ENCODE data around the gene ARFGAP2.

Gene ARFGAP2

DNA sequence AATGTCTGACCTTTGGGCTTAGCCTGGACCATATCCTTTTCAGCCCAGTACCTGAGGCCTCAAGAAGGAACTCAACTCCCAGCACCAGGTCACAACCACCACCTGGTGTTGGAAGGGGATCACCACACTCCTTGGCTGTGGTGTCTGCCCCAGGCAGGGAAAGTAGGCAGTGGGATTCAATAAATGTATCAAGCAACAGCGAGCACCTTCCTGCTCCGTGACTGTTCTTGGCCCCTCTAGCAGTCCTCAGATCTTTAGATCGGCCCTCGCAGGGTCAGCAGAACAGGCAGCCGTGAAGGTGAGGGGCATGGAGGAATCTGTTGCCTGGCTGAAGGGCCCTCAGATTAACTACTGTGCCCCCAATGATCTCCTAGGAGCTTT is 15.9 kb downstream of the ARFGAP2 start:
- DNase-seq (ENCODE audit: low read depth in 1 of 2, low spot score in 1 of 2) = no peak
- in situ Hi-C loops (cut with HindIII; ENCODE audit: low pct_unique_long_range_greater_than_20kb, low sequenced_read_pairs) = no loop called here
- no peak for TF ChIP-seq JUND (IDR thresholded peaks at IDR 0.05; ENCODE audit: low read depth)

DNA sequence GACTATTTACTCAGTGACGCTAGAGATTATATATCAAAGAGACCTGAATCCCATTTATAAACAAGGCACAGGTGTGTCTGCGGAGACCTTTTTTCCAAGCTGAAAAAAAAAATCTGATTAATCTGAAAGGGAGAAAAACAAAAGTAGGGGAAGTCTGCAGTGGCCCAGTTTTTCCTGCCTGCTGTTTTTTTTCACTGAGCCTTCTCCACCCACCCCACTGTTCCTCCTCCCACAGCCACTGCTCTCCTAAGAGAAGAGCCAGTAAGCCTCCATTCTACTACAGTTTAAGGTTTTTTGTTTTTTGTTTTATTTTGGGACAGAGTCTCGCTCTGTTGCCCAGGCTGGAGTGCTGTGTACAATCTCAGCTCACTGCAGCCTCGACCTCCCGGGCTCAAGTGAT is 18.4 kb downstream of the ARFGAP2 start:
- TF ChIP-seq JUND (IDR thresholded peaks at IDR 0.05; ENCODE audit: low read depth) = no peak
- in situ Hi-C loops (cut with HindIII; ENCODE audit: low pct_unique_long_range_greater_than_20kb, low sequenced_read_pairs) = no loop called here
- DNase-seq (ENCODE audit: low read depth in 1 of 2, low spot score in 1 of 2) = no peak

DNA sequence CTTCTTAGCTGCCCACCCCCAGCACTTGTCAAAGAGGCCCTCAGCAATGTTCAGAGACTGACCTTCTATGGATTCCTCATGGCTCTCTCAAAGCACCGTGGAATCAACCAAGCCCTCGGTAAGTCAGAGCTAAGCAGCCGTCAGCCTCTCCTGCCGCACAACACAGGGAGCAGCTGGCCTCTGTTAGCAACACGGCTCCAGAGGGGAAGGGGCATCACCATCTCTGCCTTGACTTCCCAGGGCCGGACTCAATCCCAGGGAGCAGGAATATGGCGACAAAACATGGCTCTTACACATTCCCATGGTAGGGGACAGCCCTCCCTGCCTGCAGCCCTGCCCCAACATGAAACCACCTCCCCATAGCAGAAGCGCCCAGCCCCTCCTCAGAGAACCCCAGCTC is 18.9 kb downstream of the ARFGAP2 start:
- TF ChIP-seq JUND (IDR thresholded peaks at IDR 0.05; ENCODE audit: low read depth) = no peak
- DNase-seq (ENCODE audit: low read depth in 1 of 2, low spot score in 1 of 2) = no peak
- in situ Hi-C loops (cut with HindIII; ENCODE audit: low pct_unique_long_range_greater_than_20kb, low sequenced_read_pairs) = no loop called here

DNA sequence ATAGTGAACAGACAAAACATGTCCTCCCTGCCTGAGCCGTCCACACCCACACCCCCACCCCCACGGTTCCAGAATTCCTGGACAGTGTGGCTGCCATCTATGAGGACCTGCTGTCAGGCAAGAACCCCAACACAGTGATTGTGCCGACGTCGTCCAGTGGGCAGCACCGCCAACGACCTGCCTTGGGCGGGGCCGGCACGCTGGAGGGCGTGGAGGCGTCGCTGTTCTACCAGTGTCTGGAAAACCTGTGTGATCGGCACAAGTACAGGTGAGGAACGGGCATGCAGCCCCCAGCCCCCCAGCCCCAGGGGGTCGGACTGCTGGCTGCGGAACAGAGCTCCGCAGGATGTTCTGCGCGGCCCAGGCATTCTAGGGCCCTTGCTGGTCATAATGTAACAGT is 19.7 kb downstream of the ARFGAP2 start:
- TF ChIP-seq JUND (IDR thresholded peaks at IDR 0.05; ENCODE audit: low read depth) = no peak
- in situ Hi-C loops (cut with HindIII; ENCODE audit: low pct_unique_long_range_greater_than_20kb, low sequenced_read_pairs) = no loop called here

DNA sequence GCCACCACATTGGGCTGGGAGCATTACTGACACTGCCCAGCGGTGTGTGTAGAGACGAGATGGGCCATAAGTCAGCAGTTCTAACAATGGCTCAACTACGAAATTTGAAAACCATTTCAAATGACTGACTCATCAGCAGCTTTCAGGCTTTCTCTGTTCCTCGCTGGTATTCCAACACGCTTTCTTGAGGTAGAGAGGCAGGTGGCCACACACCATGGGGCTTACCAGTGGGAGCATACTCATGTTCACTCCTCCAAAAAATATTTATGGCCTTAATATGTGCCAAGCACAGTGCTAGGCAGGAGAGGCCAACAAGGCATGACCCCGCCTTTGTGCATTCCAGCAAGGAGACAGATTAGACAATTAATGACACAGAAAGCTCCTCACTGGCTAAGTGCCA is 20.3 kb downstream of the ARFGAP2 start:
- in situ Hi-C loops (cut with HindIII; ENCODE audit: low pct_unique_long_range_greater_than_20kb, low sequenced_read_pairs) = no loop called here
- no peak for TF ChIP-seq JUND (IDR thresholded peaks at IDR 0.05; ENCODE audit: low read depth)
- no peak for DNase-seq (ENCODE audit: low read depth in 1 of 2, low spot score in 1 of 2)

More for the DNA sequence above, 19.7 kb downstream of the ARFGAP2 start:
- DNase-seq (ENCODE audit: low read depth in 1 of 2, low spot score in 1 of 2) = no peak

DNA sequence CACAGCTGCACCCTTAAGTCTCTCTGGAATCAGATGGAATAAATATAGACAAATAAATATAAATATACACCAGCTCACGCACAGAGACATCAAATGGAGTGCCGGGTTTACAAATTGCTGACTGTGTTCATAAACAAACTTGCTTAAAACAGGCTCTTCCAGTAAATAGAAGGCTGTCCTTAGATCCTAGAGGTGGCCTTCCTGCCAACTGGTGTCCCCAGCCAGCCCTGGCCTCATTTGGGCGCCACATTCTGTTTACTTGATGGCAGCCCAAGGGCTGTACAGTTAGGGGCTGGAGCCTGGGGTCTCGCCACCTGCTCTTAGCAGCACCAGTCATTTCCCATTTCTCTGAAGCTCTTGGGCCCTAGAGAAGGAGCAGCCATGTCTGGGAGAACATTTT is 20.8 kb downstream of the ARFGAP2 start:
- peak in 1 of 2 experiments; percentile 37 for DNase-seq (ENCODE audit: low read depth in 1 of 2, low spot score in 1 of 2)
- no peak for TF ChIP-seq JUND (IDR thresholded peaks at IDR 0.05; ENCODE audit: low read depth)
- in situ Hi-C loops (cut with HindIII; ENCODE audit: low pct_unique_long_range_greater_than_20kb, low sequenced_read_pairs) = no loop called here

DNA sequence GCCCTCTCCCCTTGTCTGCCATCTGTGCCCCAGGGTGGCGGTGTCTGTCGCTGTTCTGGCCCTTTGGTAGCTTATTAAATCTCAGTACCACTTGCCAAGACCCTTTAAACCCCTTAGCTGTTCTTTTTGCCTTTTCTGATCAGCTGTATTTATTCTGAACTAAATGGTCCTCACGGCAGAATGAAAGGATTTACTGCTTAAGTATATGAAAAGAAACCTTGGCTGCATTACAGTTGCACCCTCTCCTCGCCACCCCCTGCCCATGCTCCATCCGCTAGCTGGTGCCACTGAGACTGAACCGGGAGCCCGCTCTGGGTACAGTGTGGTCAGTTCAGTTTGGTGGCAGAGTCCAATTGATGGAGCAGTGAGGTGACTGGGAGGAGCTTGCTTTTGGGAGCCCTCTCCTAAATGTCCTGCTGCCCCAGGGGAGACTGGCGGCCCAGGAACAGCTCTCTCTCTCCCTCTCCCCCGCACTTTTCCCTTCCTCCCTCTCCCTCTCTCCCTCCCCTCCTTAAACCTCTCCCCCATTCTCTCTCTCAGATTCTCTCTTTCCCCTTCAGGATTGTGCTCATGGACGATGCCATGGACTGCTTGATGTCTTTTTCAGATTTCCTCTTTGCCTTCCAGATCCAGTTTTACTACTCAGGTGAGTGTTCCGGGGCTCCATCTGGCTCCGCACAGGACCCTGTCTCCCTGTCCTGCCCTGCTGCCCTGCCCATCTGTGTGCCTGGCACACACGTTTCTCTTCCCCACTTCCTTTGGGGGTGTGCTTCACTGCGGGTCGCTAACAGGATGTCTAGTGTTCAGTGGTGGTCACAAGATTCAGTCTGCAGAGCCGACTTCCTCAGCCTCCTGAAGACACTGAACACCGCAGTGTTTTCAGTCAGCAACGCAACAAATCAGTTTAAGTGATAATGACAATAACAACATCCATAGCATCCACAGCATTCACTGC is 21.8 kb downstream of the ARFGAP2 start:
- no peak for TF ChIP-seq JUND (IDR thresholded peaks at IDR 0.05; ENCODE audit: low read depth)
- in situ Hi-C loops (cut with HindIII; ENCODE audit: low pct_unique_long_range_greater_than_20kb, low sequenced_read_pairs) = no loop called here
- no peak for DNase-seq (ENCODE audit: low read depth in 1 of 2, low spot score in 1 of 2)

DNA sequence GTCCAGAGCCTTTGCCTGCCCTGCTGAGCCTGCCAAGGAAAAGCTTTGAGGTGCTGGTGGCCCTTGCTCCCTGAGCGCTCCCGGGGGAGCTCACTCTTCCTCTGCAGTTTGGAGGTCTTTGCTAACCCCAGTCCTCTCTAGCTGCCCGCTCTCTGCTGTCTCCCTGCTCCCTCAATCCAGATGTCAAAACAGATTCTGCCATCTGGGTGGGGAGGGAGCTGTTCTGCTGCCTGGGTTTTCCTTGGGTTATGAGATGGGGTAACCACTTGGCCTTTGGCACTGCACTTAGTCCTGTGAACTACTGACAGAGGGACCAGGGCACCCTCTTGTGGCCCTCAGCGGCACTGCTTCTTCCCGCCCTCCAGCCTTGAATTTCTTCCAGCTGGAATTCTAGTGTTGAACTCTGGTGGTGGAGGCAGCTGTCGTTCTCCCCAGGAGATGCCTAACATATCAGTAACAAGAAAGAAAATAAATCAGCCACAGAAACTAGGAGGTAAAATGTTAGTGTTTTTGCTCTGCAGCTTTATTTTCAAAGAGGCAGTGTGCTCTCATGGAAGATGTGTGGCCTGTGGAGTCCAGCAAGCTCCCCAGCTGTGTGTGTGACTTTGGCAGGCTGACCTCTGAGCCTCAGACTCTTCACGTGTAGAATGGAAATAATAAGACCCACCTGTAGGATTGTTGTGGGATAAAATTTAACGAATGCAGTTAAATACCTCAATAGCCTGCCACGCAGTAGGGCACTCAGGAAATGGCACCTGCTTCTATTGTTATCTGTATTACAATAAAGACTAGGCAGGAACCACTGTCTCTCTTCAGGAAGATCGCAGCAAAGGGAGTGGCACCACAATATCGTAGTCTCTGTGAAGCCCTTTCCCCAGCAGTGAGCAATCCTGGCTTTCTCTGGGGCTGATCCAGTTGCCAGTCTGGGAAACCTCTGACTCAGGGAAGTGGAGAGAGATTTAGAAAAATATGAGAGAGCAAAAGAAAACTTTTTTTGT is 23.4 kb downstream of the ARFGAP2 start:
- peak; percentile 84 to 88 for DNase-seq (ENCODE audit: low read depth in 1 of 2, low spot score in 1 of 2)
- in situ Hi-C loops (cut with HindIII; ENCODE audit: low pct_unique_long_range_greater_than_20kb, low sequenced_read_pairs) = no loop called here

DNA sequence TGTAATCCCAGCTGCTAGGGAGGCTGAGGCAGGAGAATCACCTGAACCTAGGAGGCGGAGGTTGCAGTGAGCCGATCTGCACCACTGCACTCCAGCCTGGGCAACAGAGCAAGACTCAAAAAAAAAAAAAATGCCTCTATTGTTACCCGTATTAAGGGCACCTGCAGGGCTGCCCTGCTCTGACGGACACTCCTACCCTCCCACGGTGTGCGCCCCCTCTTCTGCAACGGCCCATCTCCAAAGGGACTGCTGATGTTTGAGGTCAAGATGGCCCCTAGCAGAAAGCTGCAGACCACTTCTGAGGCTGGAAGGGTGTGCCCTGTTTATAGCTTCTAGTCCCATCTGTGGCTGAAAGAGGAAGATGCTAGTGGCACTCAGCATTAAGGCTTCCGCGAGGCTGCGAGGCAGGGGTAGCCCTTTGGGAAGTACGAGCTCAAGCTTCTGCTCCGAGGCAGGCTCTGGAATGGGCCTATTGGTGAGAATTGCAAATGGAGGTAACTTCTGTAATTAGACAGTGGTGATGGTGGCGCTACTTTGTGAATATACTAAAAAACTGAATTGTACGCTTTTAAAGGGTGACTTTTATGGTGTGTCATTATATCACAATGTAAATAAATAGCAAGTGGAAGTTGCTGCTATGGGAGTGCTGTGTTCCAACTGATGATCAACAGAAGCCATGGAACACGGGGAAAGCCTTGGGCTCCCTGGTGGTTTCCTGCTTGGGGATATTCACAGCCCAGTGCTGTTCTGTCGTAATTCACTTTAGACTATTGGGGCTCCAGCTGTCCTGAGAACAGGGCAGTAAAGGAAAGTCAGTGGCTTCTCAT is 24.3 kb downstream of the ARFGAP2 start:
- DNase-seq (ENCODE audit: low read depth in 1 of 2, low spot score in 1 of 2) = no peak
- in situ Hi-C loops (cut with HindIII; ENCODE audit: low pct_unique_long_range_greater_than_20kb, low sequenced_read_pairs) = no loop called here
- TF ChIP-seq JUND (IDR thresholded peaks at IDR 0.05; ENCODE audit: low read depth) = no peak

More for the DNA sequence above, 23.4 kb downstream of the ARFGAP2 start:
- no peak for TF ChIP-seq JUND (IDR thresholded peaks at IDR 0.05; ENCODE audit: low read depth)

DNA sequence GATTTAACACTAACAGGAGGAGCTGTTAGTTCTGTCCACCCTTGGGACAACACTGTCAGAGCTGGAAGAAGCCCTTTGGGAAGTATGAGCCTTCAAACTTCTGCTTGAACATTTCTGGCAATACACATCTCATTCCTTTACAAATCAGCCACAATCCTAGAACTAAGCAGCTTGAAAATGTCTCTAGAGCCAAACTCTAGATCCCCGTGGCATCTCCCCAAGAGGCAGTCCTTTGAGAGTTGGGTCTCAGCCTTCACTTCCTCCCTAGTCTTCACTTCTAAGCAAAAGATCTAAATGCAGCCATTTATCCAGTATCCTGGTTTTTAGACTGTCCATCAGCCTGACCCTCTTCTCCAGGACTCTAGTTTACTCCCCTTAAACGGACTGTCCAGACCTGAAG is 26.9 kb downstream of the ARFGAP2 start:
- in situ Hi-C loops (cut with HindIII; ENCODE audit: low pct_unique_long_range_greater_than_20kb, low sequenced_read_pairs) = no loop called here

DNA sequence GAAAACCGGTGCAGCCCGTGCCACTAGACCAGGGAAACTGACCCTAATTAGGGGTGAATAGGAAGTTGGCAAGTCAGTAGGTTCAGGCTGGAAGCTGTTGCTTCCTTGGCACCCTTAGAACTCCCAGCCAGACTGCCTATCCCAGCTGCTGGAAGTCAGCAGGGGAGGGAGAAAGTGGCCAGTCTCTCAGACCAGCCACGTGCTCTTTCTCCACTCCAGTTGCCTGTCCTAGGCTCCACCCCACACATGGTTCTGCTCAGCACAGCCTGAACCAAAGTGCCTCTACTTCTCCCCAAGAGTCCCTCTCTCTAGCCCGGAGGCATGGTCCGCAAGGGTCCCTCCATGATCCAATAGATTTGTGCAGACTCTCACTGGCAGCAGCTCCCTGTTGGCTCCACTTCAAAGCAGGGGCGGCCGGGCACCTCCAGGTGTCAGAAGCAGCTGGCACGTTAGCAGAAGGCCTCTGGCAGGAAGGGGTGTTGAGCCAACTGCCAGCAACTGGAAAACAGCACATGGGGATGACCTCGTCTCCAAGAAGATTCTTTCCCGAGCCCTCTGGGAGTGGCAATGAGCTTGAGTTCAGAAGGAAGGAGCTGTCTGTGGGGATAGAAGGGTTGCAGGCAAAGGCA is 27.7 kb downstream of the ARFGAP2 start:
- no peak for DNase-seq (ENCODE audit: low read depth in 1 of 2, low spot score in 1 of 2)
- in situ Hi-C loops (cut with HindIII; ENCODE audit: low pct_unique_long_range_greater_than_20kb, low sequenced_read_pairs) = no loop called here
- TF ChIP-seq JUND (IDR thresholded peaks at IDR 0.05; ENCODE audit: low read depth) = no peak

More for the DNA sequence above, 26.9 kb downstream of the ARFGAP2 start:
- TF ChIP-seq JUND (IDR thresholded peaks at IDR 0.05; ENCODE audit: low read depth) = no peak
- no peak for DNase-seq (ENCODE audit: low read depth in 1 of 2, low spot score in 1 of 2)
